WTC11 (cell line): ENCODE data around the gene RFWD3.

ENCODE experiments used
- CREB1 ChIP-seq: sonication (generic); formaldehyde crosslinking; IDR thresholded peaks from 2 replicates; pipeline ENCODE4 v1.8.0; 2023; ENCODE audit warnings: mild to moderate bottlenecking, missing genetic modification reagents
- ELF4 ChIP-seq: sonication (generic); formaldehyde crosslinking; IDR thresholded peaks from 2 replicates; pipeline ENCODE4 v1.8.1; 2022; ENCODE audit warnings: low read depth, mild to moderate bottlenecking, moderate library complexity, missing genetic modification reagents
- JUN ChIP-seq: sonication (generic); formaldehyde crosslinking; IDR thresholded peaks from 2 replicates; pipeline ENCODE4 v1.8.0; 2023; ENCODE audit warnings: mild to moderate bottlenecking, missing genetic modification reagents
- NFATC4 ChIP-seq: fragments of 250-450 bp; sonication (Bioruptor Pico); IDR thresholded peaks from 2 replicates; pipeline ENCODE4 v1.9.0; 2021; ENCODE audit warnings: mild to moderate bottlenecking
- PRRX2 ChIP-seq: fragments of 250-450 bp; sonication (Bioruptor Pico); IDR thresholded peaks from 2 replicates; pipeline ENCODE4 v1.8.0; 2021; ENCODE audit warnings: mild to moderate bottlenecking
- ZNF121 ChIP-seq: sonication (generic); formaldehyde crosslinking; IDR thresholded peaks from 2 replicates; pipeline ENCODE4 v1.8.0; 2023; ENCODE audit warnings: missing genetic modification reagents
- ZNF423 ChIP-seq: fragments of 250-450 bp; sonication (Bioruptor Pico); IDR thresholded peaks from 2 replicates; pipeline ENCODE4 v2.1.2; 2022; ENCODE audit warnings: mild to moderate bottlenecking, moderate library complexity
- TF ChIP-seq, protein P1 (sequence below): fragments of 200-600 bp; IDR thresholded peaks from 2 replicates; pipeline ENCODE4 v1.8.0; 2022; ENCODE audit warnings: antibody characterized with exemption
- TF ChIP-seq, protein P2 (sequence below): sonication (generic); formaldehyde crosslinking; IDR thresholded peaks from 2 replicates; pipeline ENCODE4 v1.8.0; 2022; ENCODE audit warnings: mild to moderate bottlenecking, missing genetic modification reagents
- TF ChIP-seq, protein P3 (sequence below): sonication (generic); formaldehyde crosslinking; IDR thresholded peaks from 2 replicates; pipeline ENCODE4 v1.8.1; 2023; ENCODE audit warnings: mild to moderate bottlenecking, moderate library complexity, missing genetic modification reagents

DNA sequence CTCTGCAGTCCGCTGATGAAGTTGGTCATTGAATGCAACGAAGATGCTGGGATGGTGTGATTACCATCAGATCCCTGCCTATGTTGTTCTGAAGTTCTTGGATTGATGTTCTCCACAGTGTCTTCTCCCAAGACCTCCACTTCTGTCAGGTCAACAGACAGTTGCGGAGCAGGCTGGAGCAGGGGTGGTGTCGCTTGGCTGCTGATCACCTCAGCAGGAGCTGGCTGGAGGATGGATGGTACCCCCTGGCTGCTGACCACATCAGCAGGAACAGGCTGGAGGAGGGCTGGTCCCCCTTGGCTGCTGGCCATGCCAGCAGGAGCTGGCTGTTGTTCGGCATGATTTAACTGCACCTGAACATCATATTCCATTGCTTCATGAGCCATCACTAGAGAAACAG is 5.6 kb downstream of the RFWD3 start:
- no peak for TF ChIP-seq ZNF423
- no peak for TF ChIP-seq JUN
- TF ChIP-seq, protein P1, sequence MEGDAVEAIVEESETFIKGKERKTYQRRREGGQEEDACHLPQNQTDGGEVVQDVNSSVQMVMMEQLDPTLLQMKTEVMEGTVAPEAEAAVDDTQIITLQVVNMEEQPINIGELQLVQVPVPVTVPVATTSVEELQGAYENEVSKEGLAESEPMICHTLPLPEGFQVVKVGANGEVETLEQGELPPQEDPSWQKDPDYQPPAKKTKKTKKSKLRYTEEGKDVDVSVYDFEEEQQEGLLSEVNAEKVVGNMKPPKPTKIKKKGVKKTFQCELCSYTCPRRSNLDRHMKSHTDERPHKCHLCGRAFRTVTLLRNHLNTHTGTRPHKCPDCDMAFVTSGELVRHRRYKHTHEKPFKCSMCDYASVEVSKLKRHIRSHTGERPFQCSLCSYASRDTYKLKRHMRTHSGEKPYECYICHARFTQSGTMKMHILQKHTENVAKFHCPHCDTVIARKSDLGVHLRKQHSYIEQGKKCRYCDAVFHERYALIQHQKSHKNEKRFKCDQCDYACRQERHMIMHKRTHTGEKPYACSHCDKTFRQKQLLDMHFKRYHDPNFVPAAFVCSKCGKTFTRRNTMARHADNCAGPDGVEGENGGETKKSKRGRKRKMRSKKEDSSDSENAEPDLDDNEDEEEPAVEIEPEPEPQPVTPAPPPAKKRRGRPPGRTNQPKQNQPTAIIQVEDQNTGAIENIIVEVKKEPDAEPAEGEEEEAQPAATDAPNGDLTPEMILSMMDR: no peak
- TF ChIP-seq ELF4 (CRISPR knock-in tag): no peak
- no peak for TF ChIP-seq PRRX2 (CRISPR knock-in tag)
- TF ChIP-seq, protein P2, sequence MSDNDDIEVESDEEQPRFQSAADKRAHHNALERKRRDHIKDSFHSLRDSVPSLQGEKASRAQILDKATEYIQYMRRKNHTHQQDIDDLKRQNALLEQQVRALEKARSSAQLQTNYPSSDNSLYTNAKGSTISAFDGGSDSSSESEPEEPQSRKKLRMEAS (CRISPR knock-in tag): no peak
- TF ChIP-seq CREB1: no peak
- no peak for TF ChIP-seq ZNF121 (CRISPR knock-in tag)
- no peak for TF ChIP-seq NFATC4 (CRISPR knock-in tag)
- TF ChIP-seq, protein P3, sequence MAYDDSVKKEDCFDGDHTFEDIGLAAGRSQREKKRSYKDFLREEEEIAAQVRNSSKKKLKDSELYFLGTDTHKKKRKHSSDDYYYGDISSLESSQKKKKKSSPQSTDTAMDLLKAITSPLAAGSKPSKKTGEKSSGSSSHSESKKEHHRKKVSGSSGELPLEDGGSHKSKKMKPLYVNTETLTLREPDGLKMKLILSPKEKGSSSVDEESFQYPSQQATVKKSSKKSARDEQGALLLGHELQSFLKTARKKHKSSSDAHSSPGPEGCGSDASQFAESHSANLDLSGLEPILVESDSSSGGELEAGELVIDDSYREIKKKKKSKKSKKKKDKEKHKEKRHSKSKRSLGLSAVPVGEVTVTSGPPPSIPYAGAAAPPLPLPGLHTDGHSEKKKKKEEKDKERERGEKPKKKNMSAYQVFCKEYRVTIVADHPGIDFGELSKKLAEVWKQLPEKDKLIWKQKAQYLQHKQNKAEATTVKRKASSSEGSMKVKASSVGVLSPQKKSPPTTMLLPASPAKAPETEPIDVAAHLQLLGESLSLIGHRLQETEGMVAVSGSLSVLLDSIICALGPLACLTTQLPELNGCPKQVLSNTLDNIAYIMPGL (CRISPR knock-in tag): no peak
